Measurements from ENCODE around the gene GDI1. TPM values are rescaled to one million over a fixed set of nuclear protein-coding genes. Genes with fewer than 3 reads are reported as not detected.

Gene GDI1
- total RNA-seq, 1 experiment from 2014 or later: 116 TPM

GRCh38 chrX:154430479-154430878 lies 6.5 kb upstream of the GDI1 start:
- CTCF ChIA-PET: no interaction called here
- H3K27ac ChIP-seq: no peak overlapping the region
- intact Hi-C loops (cut with micrococcal nuclease; ENCODE audit: unreplicated experiment): no loop called here
- peak overlapping the region; percentile 2; the same call in 1 of the 2 replicates for H3K4me2 ChIP-seq
- no peaks in the 10 kb centered on the region for H3K36me3 ChIP-seq (ENCODE audit: low read depth)
- TF ChIP-seq CTCF (conservative IDR thresholded peaks at IDR 0.05) (no peak), EZH2 (IDR thresholded peaks at IDR 0.05; ENCODE audit: low read depth) (no peak)
- H3K4me1 ChIP-seq (replicated peaks; ENCODE audit: insufficient read depth): peaks cover 6% of the 10 kb centered on the region
- H4K20me1 ChIP-seq (ENCODE audit: insufficient read depth): no peaks in the 10 kb centered on the region
- no peaks in the 10 kb centered on the region for H3K9me2 ChIP-seq (ENCODE audit: insufficient read depth)
- H3F3A ChIP-seq (ENCODE audit: insufficient read depth, low read depth): no peaks in the 10 kb centered on the region
- H3K79me2 ChIP-seq (ENCODE audit: low read depth): peaks cover 19% of the 10 kb centered on the region
- no peak overlapping the region for H2AFZ ChIP-seq
- POLR2A ChIA-PET (ENCODE audit: unreplicated experiment): no interaction called here
- H3K4me3 ChIP-seq: no peak overlapping the region
- H3K27me3 ChIP-seq (ENCODE audit: insufficient read depth, low read depth): no peaks in the 10 kb centered on the region
- H3K9me3 ChIP-seq (ENCODE audit: insufficient read depth, low read depth): no peaks in the 10 kb centered on the region
- no peak for DNase-seq
- no TSS peak for BruUV-seq (replicated peaks)

GRCh38 chrX:154430916-154431315 lies 6.0 kb upstream of the GDI1 start:
- TF ChIP-seq CTCF (conservative IDR thresholded peaks at IDR 0.05): no peak
- no peak for TF ChIP-seq EZH2 (IDR thresholded peaks at IDR 0.05; ENCODE audit: low read depth)
- ChIA-PET CTCF (no interaction called here), POLR2A (ENCODE audit: unreplicated experiment) (interaction anchor here (0.6 kb wide), 1 partner anchor 293 kb away, joined by 3 read pairs; no protein-coding TSS in a partner anchor)
- H3K9me2 ChIP-seq (ENCODE audit: insufficient read depth): no peaks in the 10 kb centered on the region
- intact Hi-C loops (cut with micrococcal nuclease; ENCODE audit: unreplicated experiment): no loop called here
- H3F3A ChIP-seq (ENCODE audit: insufficient read depth, low read depth): no peaks in the 10 kb centered on the region; the same call in 1 of the 2 replicates
- no peaks in the 10 kb centered on the region for H3K36me3 ChIP-seq (ENCODE audit: low read depth)
- H3K4me3 ChIP-seq: no peak overlapping the region
- H3K4me1 ChIP-seq (replicated peaks; ENCODE audit: insufficient read depth): peaks cover 6% of the 10 kb centered on the region
- H3K27ac ChIP-seq: no peak overlapping the region
- peak in 1 of 2 experiments; percentile 27 for DNase-seq
- no peaks in the 10 kb centered on the region for H3K9me3 ChIP-seq (ENCODE audit: insufficient read depth, low read depth)
- H3K27me3 ChIP-seq (ENCODE audit: insufficient read depth, low read depth): no peaks in the 10 kb centered on the region
- peaks cover 19% of the 10 kb centered on the region for H3K79me2 ChIP-seq (ENCODE audit: low read depth)
- peak overlapping the region; percentile 2; the same call in 1 of the 2 replicates for H3K4me2 ChIP-seq
- H2AFZ ChIP-seq: no peak overlapping the region
- no TSS peak for BruUV-seq (replicated peaks)
- no peaks in the 10 kb centered on the region for H4K20me1 ChIP-seq (ENCODE audit: insufficient read depth)

GRCh38 chrX:154431341-154431740 lies 5.6 kb upstream of the GDI1 start:
- Histone ChIP-seq H4K20me1 (ENCODE audit: insufficient read depth) (no peaks in the 10 kb centered on the region), H3K9me3 (ENCODE audit: insufficient read depth, low read depth) (no peaks in the 10 kb centered on the region), H3K4me1 (replicated peaks; ENCODE audit: insufficient read depth) (peaks cover 6% of the 10 kb centered on the region), H3K9me2 (ENCODE audit: insufficient read depth) (no peaks in the 10 kb centered on the region), H3K27me3 (ENCODE audit: insufficient read depth, low read depth) (no peaks in the 10 kb centered on the region), H3K27ac (no peak overlapping the region), H3K4me3 (no peak overlapping the region), H3F3A (ENCODE audit: insufficient read depth, low read depth) (no peaks in the 10 kb centered on the region; the same call in 1 of the 2 replicates), H2AFZ (no peak overlapping the region), H3K36me3 (ENCODE audit: low read depth) (no peaks in the 10 kb centered on the region), H3K4me2 (no peak overlapping the region), H3K79me2 (ENCODE audit: low read depth) (peaks cover 19% of the 10 kb centered on the region)
- ChIA-PET CTCF (no interaction called here), POLR2A (ENCODE audit: unreplicated experiment) (interaction anchor here (0.6 kb wide), 1 partner anchor 294 kb away, joined by 3 read pairs; no protein-coding TSS in a partner anchor)
- no peak for DNase-seq
- intact Hi-C loops (cut with micrococcal nuclease; ENCODE audit: unreplicated experiment): no loop called here
- no peak for TF ChIP-seq CTCF (conservative IDR thresholded peaks at IDR 0.05)
- no peak for TF ChIP-seq EZH2 (IDR thresholded peaks at IDR 0.05; ENCODE audit: low read depth)
- no TSS peak for BruUV-seq (replicated peaks)

Measured in PC-9 (cell line).